Endodermal cell (in vitro differentiated cells): Measurements from ENCODE around the gene ZBTB20. TPM values are rescaled to one million over a fixed set of nuclear protein-coding genes. Genes with fewer than 3 reads are reported as not detected.

ENCODE experiments used
- DNase-seq: peaks from one replicate; pipeline ENCODE4 v3.0.0-alpha.2; 2017
- H3K27ac ChIP-seq: 2 replicates; pipeline ENCODE4 v1.5.1; 2013; ENCODE audit warnings: mild to moderate bottlenecking, low read depth, low read length, moderate library complexity
- H3K27me3 ChIP-seq: 2 replicates; pipeline ENCODE4 v1.6.1; 2013; ENCODE audit warnings: mild to moderate bottlenecking, low read length, moderate library complexity; ENCODE audit not compliant: insufficient read depth, control insufficient read depth, poor library complexity, severe bottlenecking
- H3K36me3 ChIP-seq: 2 replicates; pipeline ENCODE4 v1.7.0; 2013; ENCODE audit warnings: mild to moderate bottlenecking, low read length, moderate library complexity; ENCODE audit not compliant: control insufficient read depth, insufficient read depth
- H3K4me1 ChIP-seq: one replicate; pipeline ENCODE4 v1.7.0; 2013; ENCODE audit warnings: low read length; ENCODE audit not compliant: control insufficient read depth, insufficient read depth
- H3K4me3 ChIP-seq: 2 replicates; pipeline ENCODE4 v1.5.1; 2013; ENCODE audit warnings: mild to moderate bottlenecking, low read length, moderate library complexity
- H3K9ac ChIP-seq: 2 replicates; pipeline ENCODE4 v1.6.1; 2013; ENCODE audit warnings: mild to moderate bottlenecking, low read length, moderate library complexity; ENCODE audit not compliant: poor library complexity, severe bottlenecking; ENCODE audit errors: extremely low read depth
- H3K9me3 ChIP-seq: 2 replicates; pipeline ENCODE4 v1.6.1; 2013; ENCODE audit warnings: mild to moderate bottlenecking, low read length, moderate library complexity; ENCODE audit not compliant: control insufficient read depth
- H3K27ac Mint-ChIP-seq: 2 replicates; pipeline ENCODE4 v1.8.0; 2020; ENCODE audit warnings: mixed read lengths
- H3K27me3 Mint-ChIP-seq: 2 replicates; pipeline ENCODE4 v1.8.0; 2021; ENCODE audit warnings: mild to moderate bottlenecking, mixed read lengths; ENCODE audit not compliant: insufficient read depth
- H3K36me3 Mint-ChIP-seq: 2 replicates; pipeline ENCODE4 v1.8.0; 2020; ENCODE audit warnings: low read depth, mixed read lengths
- H3K4me1 Mint-ChIP-seq: 2 replicates; pipeline ENCODE4 v1.8.0; 2020; ENCODE audit warnings: mixed read lengths
- H3K4me3 Mint-ChIP-seq: 2 replicates; pipeline ENCODE4 v1.8.0; 2020; ENCODE audit warnings: mild to moderate bottlenecking, moderate library complexity, mixed read lengths
- H3K9me3 Mint-ChIP-seq: 2 replicates; pipeline ENCODE4 v1.8.0; 2020; ENCODE audit warnings: mild to moderate bottlenecking, mixed read lengths
- CTCF ChIP-seq: fragments of 200-600 bp; sonication (generic); conservative IDR thresholded peaks from 2 replicates; pipeline ENCODE4 v1.5.0; 2021; ENCODE audit warnings: antibody characterized with exemption, mild to moderate bottlenecking
- WGBS, 2 experiments: methylation state at CpG; one replicate each; pipeline versions ENCODE4 v1.1.5 to v1.1.7; 2013; ENCODE audit warnings: missing lambda C conversion rate in 2 of 2, mixed read lengths in 1 of 2; ENCODE audit not compliant: insufficient coverage in 1 of 2, insufficient read length in 1 of 2; 5-methylcytosine and 5-hydroxymethylcytosine counted together
- total RNA-seq, 2 donors: library from RNA; stranded (reverse); fragmentation: NEBNext Ultra II Directional in 1 of 2; extraction: Animal tissue kit (Norgen Biotek cat#: 25700) in 1 of 2; gene quantifications; 2 replicates in 1 of 2; 3 replicates in 1 of 2; pipeline ENCODE4 v1.2.1, GENCODE V29; 2021

The ZBTB20 gene
- total RNA-seq, 2 donors from 2014 or later: 1.6 to 2.9 TPM

- Mint-ChIP-seq H3K9me3 (no peaks in the 10 kb centered on the region), H3K4me3 (no peak overlapping the region), H3K27ac (no peak overlapping the region), H3K27me3 (no peaks in the 10 kb centered on the region), H3K4me1 (no peaks in the 10 kb centered on the region), H3K36me3 (no peaks in the 10 kb centered on the region)
- no peaks in the 10 kb centered on the region for H3K27me3 ChIP-seq
- DNase-seq: no peak
- H3K4me3 ChIP-seq: no peak overlapping the region
- H3K27ac ChIP-seq: no peak overlapping the region
- no peaks in the 10 kb centered on the region for H3K4me1 ChIP-seq
- H3K9me3 ChIP-seq: no peaks in the 10 kb centered on the region
- no peaks in the 10 kb centered on the region for H3K36me3 ChIP-seq
- 83% methylated on average over 1 of the region's 1 CpG; no CpG with 5 or more reads in 1 of the 2 experiments for WGBS, 2 experiments
- TF ChIP-seq CTCF: no peak
- H3K9ac ChIP-seq: no peak overlapping the region
These were observed 283.2 kb downstream of the ZBTB20 start for GRCh38 chr3:114863848-114864247.

DNA sequence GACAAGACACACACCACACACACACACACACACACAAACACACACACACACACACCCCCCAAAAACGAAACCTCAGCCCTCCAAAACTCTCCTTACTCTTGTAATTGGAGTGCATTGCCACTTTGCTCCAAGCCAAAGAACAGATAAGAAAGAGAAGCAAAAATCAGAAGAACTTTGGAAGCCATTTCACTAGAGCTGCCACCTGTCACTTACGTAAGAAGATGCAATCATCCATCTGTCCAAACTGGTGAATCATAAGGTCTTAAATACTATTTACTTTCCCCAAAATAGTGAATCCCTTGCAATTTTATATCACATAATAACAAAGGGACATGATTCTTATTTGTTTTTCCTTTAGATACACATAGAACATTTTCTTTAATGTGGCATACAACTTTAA is 285.4 kb downstream of the ZBTB20 start:
- no peaks in the 10 kb centered on the region for H3K27me3 ChIP-seq
- Mint-ChIP-seq H3K27ac (no peak overlapping the region), H3K9me3 (no peaks in the 10 kb centered on the region), H3K4me1 (no peaks in the 10 kb centered on the region), H3K36me3 (no peaks in the 10 kb centered on the region), H3K27me3 (no peaks in the 10 kb centered on the region), H3K4me3 (no peak overlapping the region)
- no peak for DNase-seq
- no peaks in the 10 kb centered on the region for H3K9me3 ChIP-seq
- no peak overlapping the region for H3K9ac ChIP-seq
- no peak overlapping the region for H3K4me3 ChIP-seq
- no peak overlapping the region for H3K27ac ChIP-seq
- 78 to 84% methylated on average over 1 to 2 of the region's 2 CpGs for WGBS, 2 experiments
- no peaks in the 10 kb centered on the region for H3K4me1 ChIP-seq
- no peaks in the 10 kb centered on the region for H3K36me3 ChIP-seq
- TF ChIP-seq CTCF: no peak

- Histone ChIP-seq H3K4me1 (no peaks in the 10 kb centered on the region), H3K4me3 (no peak overlapping the region), H3K36me3 (no peaks in the 10 kb centered on the region), H3K27me3 (no peaks in the 10 kb centered on the region), H3K27ac (no peak overlapping the region), H3K9me3 (no peaks in the 10 kb centered on the region), H3K9ac (no peak overlapping the region)
- Mint-ChIP-seq H3K36me3 (no peaks in the 10 kb centered on the region), H3K4me3 (no peak overlapping the region), H3K4me1 (no peaks in the 10 kb centered on the region), H3K9me3 (no peaks in the 10 kb centered on the region), H3K27me3 (no peaks in the 10 kb centered on the region), H3K27ac (no peak overlapping the region)
- no peak for TF ChIP-seq CTCF
- no peak for DNase-seq
- WGBS, 2 experiments: 100% methylated on average over 2 of the region's 2 CpGs; no CpG with 5 or more reads in 1 of the 2 experiments
These were observed 286.6 kb downstream of the ZBTB20 start for GRCh38 chr3:114860531-114860930.
